HepG2 (cell line): Measurements from ENCODE around the gene ARPC1A. TPM values are rescaled to one million over a fixed set of nuclear protein-coding genes. Genes with fewer than 3 reads are reported as not detected.

ENCODE experiments used
- CREB3 ChIP-seq: sonication (generic); formaldehyde crosslinking; IDR thresholded peaks from 2 replicates; pipeline ENCODE4 v1.5.0; 2020; ENCODE audit warnings: missing genetic modification reagents
- DMTF1 ChIP-seq: sonication (generic); formaldehyde crosslinking; IDR thresholded peaks from 2 replicates; pipeline ENCODE4 v1.4.0; 2020; ENCODE audit warnings: mild to moderate bottlenecking, missing genetic modification reagents
- ELF4 ChIP-seq: sonication (generic); formaldehyde crosslinking; IDR thresholded peaks from 2 replicates; pipeline ENCODE4 v1.5.0; 2020; ENCODE audit warnings: missing genetic modification reagents, mild to moderate bottlenecking, moderate library complexity, borderline replicate concordance
- FOXC1 ChIP-seq: sonication (generic); formaldehyde crosslinking; IDR thresholded peaks from 2 replicates; pipeline ENCODE4 v1.8.0; 2022; ENCODE audit warnings: mild to moderate bottlenecking, missing genetic modification reagents, borderline replicate concordance
- FOXM1 ChIP-seq: sonication (generic); formaldehyde crosslinking; IDR thresholded peaks from 2 replicates; pipeline ENCODE4 v1.5.0; 2020; ENCODE audit warnings: missing genetic modification reagents
- KLF12 ChIP-seq: sonication (generic); formaldehyde crosslinking; IDR thresholded peaks from 2 replicates; pipeline ENCODE4 v1.4.0; 2020; ENCODE audit warnings: missing genetic modification reagents, borderline replicate concordance
- KLF6 ChIP-seq: IDR thresholded peaks from 2 replicates; pipeline ENCODE4 v1.8.0; 2016; ENCODE audit warnings: missing biosample characterization, missing genetic modification reagents
- MED1 ChIP-seq: sonication (generic); formaldehyde crosslinking; IDR thresholded peaks from 2 replicates; pipeline ENCODE4 v1.4.0; 2020; ENCODE audit warnings: missing genetic modification reagents
- MXD1 ChIP-seq: sonication (generic); formaldehyde crosslinking; IDR thresholded peaks from 2 replicates; pipeline ENCODE4 v1.4.0; 2020; ENCODE audit warnings: mild to moderate bottlenecking, missing genetic modification reagents
- NFRKB ChIP-seq: fragments of 450-650 bp; IDR thresholded peaks from 2 replicates; pipeline ENCODE4 v1.6.1; 2017
- PHF5A ChIP-seq: IDR thresholded peaks from one replicate; pipeline ENCODE4 v1.6.1; 2018; ENCODE audit warnings: low read depth, missing genetic modification reagents; ENCODE audit not compliant: unreplicated experiment
- PTBP1 ChIP-seq: fragments of 200-400 bp; formaldehyde crosslinking; IDR thresholded peaks from 2 replicates; pipeline ENCODE4 v1.6.1; 2018; ENCODE audit warnings: low read length, low read depth; ENCODE audit not compliant: poor library complexity, severe bottlenecking
- SMARCE1 ChIP-seq: fragments of 450-650 bp; IDR thresholded peaks from 2 replicates; pipeline ENCODE4 v1.6.1; 2017; ENCODE audit warnings: borderline replicate concordance
- ZBTB21 ChIP-seq: sonication (generic); formaldehyde crosslinking; IDR thresholded peaks from 2 replicates; pipeline ENCODE4 v1.4.0; 2020; ENCODE audit warnings: missing genetic modification reagents
- ZFP36L1 ChIP-seq: sonication (generic); formaldehyde crosslinking; IDR thresholded peaks from 2 replicates; pipeline ENCODE4 v1.8.0; 2022; ENCODE audit warnings: mild to moderate bottlenecking, missing genetic modification reagents, moderate library complexity
- ZNF234 ChIP-seq: sonication (generic); formaldehyde crosslinking; conservative IDR thresholded peaks from 2 replicates; pipeline ENCODE4 v1.5.1; 2020; ENCODE audit warnings: mild to moderate bottlenecking, missing genetic modification reagents
- ZNF562 ChIP-seq: sonication (generic); formaldehyde crosslinking; IDR thresholded peaks from 2 replicates; pipeline ENCODE4 v1.8.0; 2022; ENCODE audit warnings: missing genetic modification reagents, borderline replicate concordance
- ZNF670 ChIP-seq: sonication (generic); formaldehyde crosslinking; IDR thresholded peaks from 2 replicates; pipeline ENCODE4 v1.8.0; 2022; ENCODE audit warnings: mild to moderate bottlenecking, missing genetic modification reagents, borderline replicate concordance
- ZNF674 ChIP-seq: sonication (generic); formaldehyde crosslinking; IDR thresholded peaks from 2 replicates; pipeline ENCODE4 v1.5.0; 2020; ENCODE audit warnings: low read depth, mild to moderate bottlenecking, missing genetic modification reagents
- polyA plus RNA-seq, 8 experiments: library from polyadenylated mRNA; depleted of rRNA in 3 of 8; stranded (reverse) in 7 of 8; unstranded in 1 of 8; fragments of >200 nt; fragmentation: Illumina TruSeq in 4 of 8; extraction: Trizol in 4 of 8; gene quantifications; 2 replicates each; pipeline versions ENCODE4 v1.2.1 to v1.2.3, GENCODE V29; 2011 to 2016; ENCODE audit warnings: low read depth in 4 of 8, missing spikeins in 1 of 8, mixed read lengths in 1 of 8; ENCODE audit not compliant: insufficient read depth in 1 of 8
- total RNA-seq, 5 experiments: library from RNA; depleted of rRNA; stranded (reverse); fragments of >200 nt; fragmentation: Illumina TruSeq; extraction: Trizol; gene quantifications; 2 replicates each; pipeline ENCODE4 v1.2.3, GENCODE V29; 2016; ENCODE audit warnings: low read depth in 1 of 5
- TF ChIP-seq, protein P1 (sequence below): sonication (generic); formaldehyde crosslinking; conservative IDR thresholded peaks from 2 replicates; pipeline ENCODE4 v1.8.0; 2022; ENCODE audit warnings: mild to moderate bottlenecking, moderate library complexity, missing genetic modification reagents

Gene ARPC1A
- total and polyA plus RNA-seq, 2 of the 13 experiments (the other 11 are each of a cell fraction or from before 2014, with no cell fraction given), result 44.3 to 88.5 TPM

DNA sequence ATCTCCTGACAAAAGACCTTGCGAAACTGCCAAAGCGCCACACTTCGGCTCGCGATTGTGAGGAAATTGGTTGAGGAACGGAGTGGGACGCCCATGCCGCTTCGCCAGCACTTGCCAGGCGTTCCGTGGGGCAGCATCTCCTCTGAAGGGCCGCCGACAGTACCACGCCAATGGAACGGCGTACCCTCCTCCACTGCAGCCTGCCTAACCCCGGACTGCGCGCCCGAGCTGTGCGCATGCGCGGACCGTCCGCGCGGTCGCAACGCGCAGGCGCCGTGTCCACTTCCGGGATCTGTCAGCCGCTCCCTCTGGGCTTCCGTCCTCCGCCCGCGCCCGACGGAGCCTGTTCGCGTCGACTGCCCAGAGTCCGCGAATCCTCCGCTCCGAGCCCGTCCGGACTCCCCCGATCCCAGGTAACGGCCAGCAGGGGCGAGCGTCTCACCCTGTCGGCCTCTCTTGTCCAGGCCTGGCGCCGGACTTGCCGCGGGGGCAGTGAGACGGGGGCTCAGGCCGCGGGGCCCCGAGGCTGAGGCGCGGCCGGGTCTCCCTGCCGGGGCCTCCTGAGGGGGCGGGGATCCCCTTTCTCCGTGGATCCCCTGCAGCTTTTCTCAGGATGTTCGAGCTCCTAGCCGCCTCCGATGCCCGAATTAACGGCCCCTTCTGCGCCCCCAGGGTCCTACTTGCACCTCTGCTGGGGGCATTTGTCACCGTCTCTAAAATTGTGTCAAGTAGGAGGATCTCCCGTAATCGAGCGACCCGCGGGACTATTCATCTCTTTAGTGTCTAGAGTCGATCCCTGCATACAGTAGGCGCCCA is at the start of gene ARPC1A (continued):
- no peak for TF ChIP-seq DMTF1 (CRISPR knock-in tag)
- TF ChIP-seq PHF5A (CRISPR knock-in tag), result peak; percentile 69
- TF ChIP-seq ZNF234 (CRISPR knock-in tag), result no peak
- TF ChIP-seq SMARCE1, result no peak
- TF ChIP-seq, protein P1, sequence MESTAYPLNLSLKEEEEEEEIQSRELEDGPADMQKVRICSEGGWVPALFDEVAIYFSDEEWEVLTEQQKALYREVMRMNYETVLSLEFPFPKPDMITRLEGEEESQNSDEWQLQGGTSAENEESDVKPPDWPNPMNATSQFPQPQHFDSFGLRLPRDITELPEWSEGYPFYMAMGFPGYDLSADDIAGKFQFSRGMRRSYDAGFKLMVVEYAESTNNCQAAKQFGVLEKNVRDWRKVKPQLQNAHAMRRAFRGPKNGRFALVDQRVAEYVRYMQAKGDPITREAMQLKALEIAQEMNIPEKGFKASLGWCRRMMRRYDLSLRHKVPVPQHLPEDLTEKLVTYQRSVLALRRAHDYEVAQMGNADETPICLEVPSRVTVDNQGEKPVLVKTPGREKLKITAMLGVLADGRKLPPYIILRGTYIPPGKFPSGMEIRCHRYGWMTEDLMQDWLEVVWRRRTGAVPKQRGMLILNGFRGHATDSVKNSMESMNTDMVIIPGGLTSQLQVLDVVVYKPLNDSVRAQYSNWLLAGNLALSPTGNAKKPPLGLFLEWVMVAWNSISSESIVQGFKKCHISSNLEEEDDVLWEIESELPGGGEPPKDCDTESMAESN (CRISPR knock-in tag), result peak; percentile 81
- TF ChIP-seq CREB3 (CRISPR knock-in tag), result no peak
- peak; percentile 89 for TF ChIP-seq KLF6 (CRISPR knock-in tag)
- no peak for TF ChIP-seq FOXM1 (CRISPR knock-in tag)
- 0 out of 2 replicates have a peak, but pooled peaks have one; percentile 78 for TF ChIP-seq ZNF674
- TF ChIP-seq ELF4 (CRISPR knock-in tag), result peak; percentile 90
- TF ChIP-seq MXD1 (CRISPR knock-in tag), result 0 out of 2 replicates have a peak, but pooled peaks have one; percentile 46
- TF ChIP-seq ZFP36L1, result no peak
- no peak for TF ChIP-seq NFRKB
- peak; percentile 84; the same call in 1 of the 2 replicates for TF ChIP-seq KLF12 (CRISPR knock-in tag)
- peak; percentile 80; the same call in 1 of the 2 replicates for TF ChIP-seq FOXC1 (CRISPR knock-in tag)
- no peak for TF ChIP-seq ZBTB21 (CRISPR knock-in tag)
- TF ChIP-seq ZNF670 (CRISPR knock-in tag), result peak; percentile 7; the same call in 1 of the 2 replicates
- peak; percentile 78 for TF ChIP-seq MED1 (CRISPR knock-in tag)
- no peak for TF ChIP-seq ZNF562
- no peak for TF ChIP-seq PTBP1
